Measurements from ENCODE around the gene MYL10. TPM values are rescaled to one million over a fixed set of nuclear protein-coding genes. Genes with fewer than 3 reads are reported as not detected.

The MYL10 gene
- total RNA-seq, 2 experiments from 2014 or later, result not detected

- no peak overlapping the region for H3K27ac Mint-ChIP-seq
- peaks cover 6% of the 10 kb centered on the region for H3K4me1 Mint-ChIP-seq (ENCODE audit: low read depth)
- H3K4me3 Mint-ChIP-seq, result no peak overlapping the region
- POLR2A ChIA-PET, result no interaction called here
- no peak for ATAC-seq
- no peak for DNase-seq
- intact Hi-C loops (cut with micrococcal nuclease), result no loop called here
- no peaks in the 10 kb centered on the region for H3K9me3 Mint-ChIP-seq
- H3K36me3 Mint-ChIP-seq (ENCODE audit: low read depth), result no peaks in the 10 kb centered on the region
- peaks cover 13% of the 10 kb centered on the region for H3K27me3 Mint-ChIP-seq
- CTCF ChIA-PET, result no interaction called here
- TF ChIP-seq CTCF (IDR thresholded peaks at IDR 0.05), result no peak
These were observed 6.4 kb downstream of the MYL10 start for GRCh38 chr7:101622609-101623173.

- POLR2A ChIA-PET, result no interaction called here
- ATAC-seq, result no peak
These were observed 8.1 kb downstream of the MYL10 start for GRCh38 chr7:101620991-101621390.

GRCh38 chr7:101620395-101620794 is 8.7 kb downstream of the MYL10 start:
- intact Hi-C loops (cut with micrococcal nuclease), result no loop called here
- Mint-ChIP-seq H3K27me3 (peaks cover 8% of the 10 kb centered on the region), H3K36me3 (ENCODE audit: low read depth) (no peaks in the 10 kb centered on the region), H3K4me3 (no peak overlapping the region), H3K4me1 (ENCODE audit: low read depth) (peaks cover 3% of the 10 kb centered on the region), H3K27ac (no peak overlapping the region), H3K9me3 (no peaks in the 10 kb centered on the region)
- ATAC-seq (no peak), DNase-seq (no peak)
- TF ChIP-seq CTCF (IDR thresholded peaks at IDR 0.05), result no peak
- ChIA-PET POLR2A (no interaction called here), CTCF (no interaction called here)

More at GRCh38 chr7:101620991-101621390, 8.1 kb downstream of the MYL10 start:
- Mint-ChIP-seq H3K27ac (no peak overlapping the region), H3K4me3 (no peak overlapping the region), H3K27me3 (peaks cover 9% of the 10 kb centered on the region), H3K9me3 (no peaks in the 10 kb centered on the region), H3K36me3 (ENCODE audit: low read depth) (no peaks in the 10 kb centered on the region), H3K4me1 (ENCODE audit: low read depth) (peaks cover 6% of the 10 kb centered on the region)
- intact Hi-C loops (cut with micrococcal nuclease), result no loop called here
- no peak for TF ChIP-seq CTCF (IDR thresholded peaks at IDR 0.05)
- CTCF ChIA-PET, result no interaction called here
- DNase-seq, result no peak

GRCh38 chr7:101618916-101619315 is 10.2 kb downstream of the MYL10 start:
- no peaks in the 10 kb centered on the region for H3K36me3 Mint-ChIP-seq (ENCODE audit: low read depth)
- H3K4me3 Mint-ChIP-seq, result no peak overlapping the region
- H3K9me3 Mint-ChIP-seq, result no peaks in the 10 kb centered on the region
- TF ChIP-seq CTCF (IDR thresholded peaks at IDR 0.05), result no peak
- H3K27me3 Mint-ChIP-seq, result peaks cover 4% of the 10 kb centered on the region
- CTCF ChIA-PET, result no interaction called here
- H3K4me1 Mint-ChIP-seq (ENCODE audit: low read depth), result no peaks in the 10 kb centered on the region
- DNase-seq, result no peak
- ATAC-seq, result no peak
- intact Hi-C loops (cut with micrococcal nuclease), result no loop called here
- H3K27ac Mint-ChIP-seq, result no peak overlapping the region
- POLR2A ChIA-PET, result interaction anchor here (0.6 kb wide), 1 partner anchor 105 kb away, joined by 3 read pairs; no protein-coding TSS in a partner anchor

GRCh38 chr7:101618207-101618839 is 10.8 kb downstream of the MYL10 start:
- ATAC-seq (no peak), DNase-seq (no peak)
- ChIA-PET POLR2A (interaction anchor here (0.6 kb wide), 1 partner anchor 105 kb away, joined by 3 read pairs; no protein-coding TSS in a partner anchor), CTCF (no interaction called here)
- Mint-ChIP-seq H3K4me1 (ENCODE audit: low read depth) (no peaks in the 10 kb centered on the region), H3K9me3 (no peaks in the 10 kb centered on the region), H3K36me3 (ENCODE audit: low read depth) (no peaks in the 10 kb centered on the region), H3K27me3 (peaks cover 4% of the 10 kb centered on the region), H3K27ac (no peak overlapping the region), H3K4me3 (no peak overlapping the region)
- intact Hi-C loops (cut with micrococcal nuclease), result no loop called here
- no peak for TF ChIP-seq CTCF (IDR thresholded peaks at IDR 0.05)

Data from activated CD8-positive, alpha-beta T cell treated with anti-CD3 and anti-CD28 coated beads for 36 hours (primary cell).